Dermis microvascular lymphatic vessel endothelial cell (primary cell): Measurements from ENCODE around the gene ANKRD12. TPM values are rescaled to one million over a fixed set of nuclear protein-coding genes. Genes with fewer than 3 reads are reported as not detected.
A peak's percentile ranks its signal among the peaks of the same experiment; 100 is the strongest.

ENCODE experiments used
- DNase-seq, 2 donors: peaks; one replicate each; pipeline versions ENCODE4 v3.0.0 to v3.0.0-alpha.2; 2010; ENCODE audit warnings: low read depth in 2 of 2
- total RNA-seq: library from RNA; depleted of rRNA; stranded (reverse); fragments of >200 nt; gene quantifications from 2 replicates; pipeline ENCODE4 v1.2.1, GENCODE V29; 2014

ANKRD12 gene
- total RNA-seq, 1 donor from 2014 or later: 14.0 TPM

DNA sequence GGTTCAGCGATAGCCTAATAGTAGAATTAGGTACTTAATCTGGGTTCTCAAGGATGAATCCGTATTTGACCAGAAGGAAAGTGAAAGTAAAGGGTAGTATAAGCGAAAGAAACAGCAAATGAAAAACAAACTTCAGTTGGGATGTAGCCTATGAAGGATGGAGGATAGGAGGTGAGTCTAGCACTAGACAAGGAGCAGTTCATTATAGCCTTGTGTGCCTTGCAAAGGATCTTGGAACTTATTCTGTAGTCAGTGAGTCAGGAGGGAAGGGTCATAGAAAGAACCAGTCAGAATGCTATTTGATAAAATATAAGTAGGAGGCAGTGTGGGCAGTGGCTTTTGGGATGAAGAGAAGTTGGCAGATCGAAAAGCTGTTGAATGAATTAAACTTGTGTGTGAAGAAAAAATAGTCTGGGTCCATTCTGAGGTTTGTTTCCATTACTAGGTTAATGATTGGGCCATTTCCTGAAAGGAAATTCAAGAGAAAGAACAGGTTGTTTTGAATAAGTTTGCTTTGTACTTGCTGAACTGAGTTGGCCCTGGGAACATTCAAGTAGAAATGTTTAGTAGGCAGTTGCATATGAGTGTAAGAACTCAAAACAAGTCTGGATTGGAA lies 48.5 kb downstream of the ANKRD12 start:
- DNase-seq: peak; percentile 90 to 96

DNA sequence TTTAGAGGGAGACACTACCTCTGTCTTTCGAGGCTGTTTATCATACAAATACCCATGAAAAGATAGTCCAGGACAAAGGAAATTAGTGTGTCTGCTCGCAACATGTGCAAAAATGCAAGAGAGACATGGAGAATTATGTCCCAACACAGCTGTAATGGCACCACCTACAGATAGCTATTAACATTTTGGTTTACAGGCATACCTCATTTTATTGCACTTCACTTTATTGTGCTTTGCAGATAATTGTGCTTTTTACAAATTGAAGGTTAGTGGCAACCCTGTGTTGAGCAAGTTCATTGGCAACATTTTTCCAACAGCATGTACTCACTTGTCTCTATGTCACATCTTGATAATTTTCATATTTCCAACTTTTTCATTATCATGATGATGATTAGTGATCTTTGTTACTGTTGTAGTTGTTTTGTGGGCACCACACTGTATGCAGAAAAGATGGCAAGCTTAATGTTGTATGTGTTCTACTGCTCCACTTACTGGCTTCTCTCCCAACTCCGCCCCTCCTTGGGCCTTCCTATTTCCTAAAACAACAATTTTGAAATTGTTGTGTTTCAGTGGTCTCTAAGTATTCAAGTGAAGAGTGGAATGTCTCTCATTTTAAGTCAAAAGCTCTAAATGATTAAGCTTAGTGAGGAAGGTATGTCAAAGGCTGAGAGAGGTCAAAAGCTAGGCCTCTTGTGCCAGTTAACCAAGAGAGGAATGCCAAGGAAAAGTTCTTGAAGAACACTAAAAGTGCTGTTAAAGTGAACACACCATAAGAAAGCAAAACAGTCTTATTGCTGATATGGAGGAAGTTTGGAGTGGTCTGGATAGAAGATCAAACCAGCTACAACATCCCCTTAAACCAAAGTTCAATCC lies 52.0 kb downstream of the ANKRD12 start:
- DNase-seq: peak in 1 of 2 donors; percentile 23

DNA sequence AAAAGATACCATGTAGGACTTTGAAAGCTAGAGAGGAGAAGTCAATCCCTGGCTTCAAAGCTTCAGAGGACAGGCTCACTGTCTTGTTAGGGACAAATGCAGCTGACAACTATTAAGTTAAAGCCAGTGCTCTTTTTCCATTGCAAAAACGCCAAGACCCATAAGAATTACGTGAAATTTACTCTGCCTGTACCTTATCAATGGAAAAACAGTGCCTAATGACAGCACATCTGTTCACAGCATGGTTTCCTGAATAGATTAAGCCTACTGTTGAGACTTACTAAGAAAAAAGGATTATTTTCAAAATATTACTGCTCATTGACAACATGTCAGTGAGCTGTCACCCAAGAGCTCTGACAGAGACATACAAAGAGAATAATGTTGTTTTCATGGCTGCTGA lies 52.9 kb downstream of the ANKRD12 start:
- DNase-seq: no peak

DNA sequence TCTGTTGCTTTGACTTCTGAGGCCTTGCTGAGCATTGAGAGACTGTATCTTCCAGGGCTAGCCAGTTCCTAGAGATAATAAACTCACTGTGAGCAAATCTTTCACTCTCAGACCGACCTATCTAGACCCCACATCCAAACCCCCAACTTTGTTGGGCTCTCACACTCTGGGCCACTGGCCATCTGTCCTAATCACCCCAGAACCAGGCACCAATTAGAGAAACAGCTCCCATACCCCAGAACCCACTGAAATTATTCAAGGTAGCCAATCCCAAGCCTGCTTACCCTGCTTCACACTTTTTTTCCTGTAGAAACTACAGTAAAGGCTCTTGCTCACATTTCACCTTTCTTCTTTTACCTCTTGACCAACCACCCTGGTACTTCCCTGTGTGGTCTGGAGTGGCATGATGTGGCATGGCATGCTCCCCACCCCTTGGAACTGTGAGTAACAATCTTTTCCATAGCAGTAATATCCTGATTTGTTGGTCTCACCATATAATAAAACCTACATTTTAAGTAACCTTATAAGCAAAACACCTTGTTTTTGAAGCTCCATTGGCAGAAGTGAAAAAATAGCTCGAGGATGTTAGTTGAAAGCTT lies 55.2 kb downstream of the ANKRD12 start:
- no peak for DNase-seq

DNA sequence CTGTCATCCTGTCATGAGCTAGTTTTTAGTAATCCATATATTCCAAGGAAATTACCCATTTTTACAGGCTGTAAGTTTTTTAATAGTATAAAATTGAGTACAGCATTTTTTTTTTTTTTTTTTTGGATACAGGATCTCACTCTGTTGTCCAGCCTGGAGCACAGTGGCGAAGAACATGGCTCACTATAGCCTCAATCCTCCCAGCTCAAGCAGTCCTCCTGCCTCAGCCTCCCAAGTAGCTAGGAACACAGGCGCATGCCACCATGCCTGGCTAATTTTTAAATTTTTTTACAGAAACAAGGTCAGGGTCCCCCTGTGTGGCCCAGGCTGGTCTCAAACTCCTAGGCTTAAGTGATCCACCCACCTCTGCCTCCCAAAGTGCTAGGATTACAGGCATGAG lies 56.5 kb downstream of the ANKRD12 start:
- no peak for DNase-seq

DNA sequence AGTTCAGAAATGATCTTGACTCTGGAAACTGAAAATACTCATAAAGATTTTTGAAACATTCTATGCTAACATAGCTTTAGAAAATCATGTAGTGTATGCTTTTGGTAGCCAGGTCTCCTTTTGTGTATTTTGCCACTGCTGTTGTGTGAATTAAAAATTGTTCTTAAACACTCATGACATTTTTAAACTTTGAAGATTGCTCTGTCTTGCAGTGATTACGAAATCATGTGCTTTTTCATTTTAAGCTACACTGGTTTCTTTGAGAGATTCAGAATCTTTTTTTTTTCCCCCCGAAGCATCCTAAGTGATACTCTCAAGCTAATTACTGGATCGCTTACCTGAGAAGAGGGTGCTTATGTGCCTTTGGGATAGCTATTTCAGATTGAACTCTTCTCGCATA lies 60.0 kb downstream of the ANKRD12 start:
- DNase-seq: no peak

DNA sequence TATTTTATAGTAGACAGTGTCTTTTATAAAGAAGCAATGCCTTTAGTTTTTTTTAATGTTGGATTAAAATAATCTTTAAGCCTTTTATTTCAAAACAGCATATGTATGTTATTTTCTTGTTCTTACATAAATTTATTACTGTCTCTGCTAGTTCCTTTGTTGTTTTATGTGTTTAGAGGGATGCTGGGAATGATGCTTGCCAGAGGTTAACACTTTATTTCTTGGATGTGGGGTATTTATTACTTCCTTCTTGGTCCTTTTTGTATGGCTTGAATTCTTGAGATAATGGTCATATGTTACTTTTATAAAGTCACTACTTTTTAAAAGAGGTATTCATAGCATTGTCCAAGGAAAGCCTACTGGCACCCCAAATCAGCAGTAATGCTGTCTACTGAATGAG lies 63.1 kb downstream of the ANKRD12 start:
- no peak for DNase-seq

DNA sequence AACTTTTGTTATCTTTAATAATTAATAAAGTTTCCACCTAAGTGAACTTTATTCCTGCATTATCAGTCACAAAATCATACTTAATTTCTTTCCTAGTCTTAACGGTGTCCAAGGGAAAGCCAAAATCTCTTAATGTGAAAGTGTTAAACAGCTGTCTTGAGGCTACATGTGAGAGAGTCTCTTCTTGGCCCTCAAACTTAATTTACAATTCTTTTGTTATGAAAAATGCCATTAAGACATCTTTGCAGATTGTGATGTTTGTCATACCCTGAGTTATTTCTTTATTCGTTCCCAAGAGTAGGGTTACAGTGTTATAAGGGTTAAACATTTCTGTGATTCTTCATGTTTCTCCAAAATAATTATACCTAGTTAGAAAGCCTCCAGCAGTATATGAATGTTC lies 64.6 kb downstream of the ANKRD12 start:
- no peak for DNase-seq

DNA sequence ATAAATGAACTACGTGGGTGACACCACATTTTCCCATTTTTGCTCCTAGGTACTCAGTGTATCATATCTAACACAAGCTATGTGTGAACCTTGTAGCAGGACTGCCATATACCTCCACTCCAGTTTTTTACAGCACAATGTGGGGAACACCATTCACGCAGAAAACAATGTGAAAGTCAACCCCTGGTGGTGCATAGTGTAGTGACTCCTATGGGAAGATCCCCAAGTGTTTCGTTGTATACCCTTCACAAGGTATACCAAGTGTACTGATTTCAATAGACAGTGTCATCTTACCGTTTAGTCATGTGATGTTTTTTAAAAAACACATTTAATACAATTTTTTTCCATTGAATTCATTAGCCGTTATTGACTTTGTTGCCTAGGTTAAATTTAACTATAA lies 68.1 kb downstream of the ANKRD12 start:
- DNase-seq: no peak

DNA sequence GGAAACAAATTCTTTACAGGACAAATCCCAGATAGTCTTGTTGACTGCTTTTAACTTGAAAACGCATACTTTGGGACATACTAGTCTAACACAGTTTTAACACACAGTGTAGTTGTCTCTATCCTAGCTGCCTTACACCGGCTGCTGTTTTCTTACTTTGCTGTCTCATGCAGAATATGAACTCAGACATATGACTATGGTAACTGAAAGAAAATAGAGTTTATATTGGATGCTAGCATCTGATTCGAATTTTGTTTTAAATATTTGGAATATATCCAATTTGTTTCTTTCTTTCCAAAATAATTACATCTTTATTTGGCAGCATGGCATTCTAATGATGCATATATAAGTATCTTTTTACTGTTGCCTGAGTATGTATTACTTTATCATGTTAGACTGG lies 69.8 kb downstream of the ANKRD12 start:
- no peak for DNase-seq

DNA sequence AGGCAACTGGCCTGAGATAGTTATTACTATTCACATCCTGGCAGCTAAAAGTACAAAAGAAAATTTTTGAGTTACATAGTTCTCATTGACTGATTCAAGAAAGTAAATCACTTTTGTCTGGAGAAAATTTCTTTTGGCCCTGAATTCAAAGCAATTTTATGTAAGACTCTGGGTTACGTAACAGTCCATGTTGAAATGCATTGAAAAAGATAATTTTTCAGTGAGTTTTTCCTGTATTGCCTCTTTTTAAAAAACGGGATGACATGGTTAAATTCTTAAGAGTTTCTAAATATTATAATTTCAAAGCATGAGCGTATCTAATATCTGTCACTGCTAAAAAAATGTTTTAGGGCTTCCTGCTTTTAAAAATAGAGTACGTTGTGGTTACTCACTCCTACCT lies 72.7 kb downstream of the ANKRD12 start:
- no peak for DNase-seq

DNA sequence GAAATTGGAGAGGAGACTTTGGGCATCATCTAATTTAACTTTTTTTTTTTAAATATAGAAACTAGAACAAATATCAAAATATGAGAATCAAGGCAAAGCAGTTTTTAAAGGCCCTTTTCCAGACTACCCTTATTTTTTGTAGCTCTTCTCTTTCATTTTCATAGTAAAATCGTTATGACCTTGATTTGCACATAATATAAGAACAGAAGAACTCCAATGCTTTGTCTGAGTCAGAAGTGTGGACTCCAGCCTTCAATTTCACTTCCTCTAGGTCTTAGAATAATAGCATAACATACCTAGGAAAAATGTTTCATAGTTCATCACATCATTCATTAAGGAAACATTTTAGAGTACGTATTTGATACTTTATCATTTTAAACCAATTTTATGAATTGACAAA lies 74.4 kb downstream of the ANKRD12 start:
- DNase-seq: no peak

DNA sequence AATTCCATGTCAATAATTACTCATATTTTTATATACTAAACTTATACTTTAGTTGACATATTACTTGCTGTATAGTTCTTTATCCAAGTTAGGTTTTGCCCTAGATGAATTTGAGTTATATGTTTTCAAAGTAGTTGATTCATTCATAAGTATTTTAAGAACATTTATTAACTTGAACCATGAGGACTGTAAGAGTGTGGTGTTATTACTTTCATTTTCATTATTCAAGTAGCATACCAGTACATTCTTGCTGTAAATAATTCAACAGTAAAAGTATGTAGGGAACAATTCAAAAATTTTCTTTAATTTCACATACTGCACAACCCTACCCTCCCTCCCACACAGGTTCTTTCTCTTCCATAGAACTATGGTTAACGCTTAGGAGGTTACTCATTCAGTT lies 75.4 kb downstream of the ANKRD12 start:
- no peak for DNase-seq

DNA sequence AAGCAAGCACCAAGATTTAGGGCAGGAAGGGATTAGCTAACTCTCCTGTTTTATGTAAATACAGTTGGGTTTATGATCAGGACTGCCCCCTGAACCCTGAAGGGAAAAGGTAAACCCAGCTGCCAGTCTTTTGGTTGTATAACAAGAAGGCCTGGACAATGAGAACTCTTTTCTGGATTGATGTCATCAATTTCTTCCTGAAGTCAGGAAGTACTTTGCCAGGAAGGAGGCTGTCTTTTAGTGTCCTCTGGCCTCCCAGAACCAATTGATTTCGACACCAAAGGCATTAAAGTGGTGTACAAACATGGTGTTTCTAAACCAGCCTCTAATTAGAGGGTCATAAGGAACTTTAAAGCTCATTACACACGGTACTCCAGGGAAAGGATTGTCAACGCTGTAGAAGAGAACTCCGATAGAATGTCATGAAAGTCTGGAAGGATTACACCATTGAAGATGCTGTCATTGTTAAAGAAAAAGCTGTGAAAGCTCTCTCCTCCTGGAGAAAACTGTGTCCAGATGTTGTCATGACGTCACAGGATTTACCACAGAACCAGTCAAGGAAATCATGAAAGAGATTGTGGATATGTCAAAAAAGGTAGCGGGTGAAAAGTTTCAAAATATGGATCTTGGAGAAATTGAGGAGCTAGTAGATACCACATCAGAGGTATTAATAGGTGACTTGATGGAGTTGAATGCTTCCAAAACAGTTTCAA lies 78.8 kb downstream of the ANKRD12 start:
- DNase-seq: no peak

DNA sequence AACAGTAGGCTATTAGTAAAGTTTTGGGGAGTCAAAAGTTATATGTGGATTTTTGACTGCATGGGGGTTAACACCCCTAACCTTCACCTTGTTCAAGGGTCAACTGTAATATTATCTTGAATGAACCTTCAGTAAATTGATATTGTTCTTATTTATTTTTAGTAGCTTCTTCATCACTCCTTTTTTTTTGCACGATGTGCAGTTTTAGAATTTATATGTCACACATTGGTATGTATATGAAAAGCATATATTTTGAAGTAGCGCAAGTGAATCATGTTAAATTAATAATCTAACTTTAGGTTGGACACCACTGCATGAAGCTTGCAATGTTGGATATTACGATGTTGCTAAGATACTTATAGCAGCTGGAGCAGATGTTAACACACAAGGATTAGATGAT lies 79.9 kb downstream of the ANKRD12 start:
- no peak for DNase-seq

DNA sequence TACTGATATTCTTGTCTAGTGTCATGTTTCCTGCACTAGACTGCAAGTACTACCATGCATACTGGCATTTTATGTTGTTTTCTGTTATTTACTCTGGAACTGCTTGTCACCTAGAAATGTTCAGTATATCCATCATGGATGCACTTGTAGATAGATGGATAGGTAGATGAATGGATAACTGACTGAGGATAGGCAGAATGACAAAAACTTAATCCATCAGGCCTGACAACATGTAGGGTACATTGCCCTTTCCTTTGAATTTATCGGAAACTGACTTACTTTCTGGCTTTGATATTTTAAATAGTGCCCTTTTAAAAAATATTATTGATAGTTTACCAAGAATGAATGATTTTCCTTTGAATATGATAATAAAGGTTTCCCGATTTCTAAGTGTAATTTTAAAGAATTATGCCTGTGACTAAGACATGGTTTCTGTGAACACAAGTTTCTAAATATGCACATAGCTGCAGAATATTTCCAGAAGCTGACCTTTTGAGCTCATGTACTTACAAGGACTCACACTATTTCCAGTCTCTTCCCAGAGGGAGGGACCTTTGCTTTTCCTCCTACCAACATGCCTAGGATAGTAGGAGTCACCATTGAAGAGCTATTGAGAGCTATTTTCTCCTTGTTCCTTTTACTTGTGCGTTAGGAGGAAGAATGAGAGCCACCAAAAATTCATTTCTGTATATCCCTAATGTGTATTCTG lies 81.3 kb downstream of the ANKRD12 start:
- no peak for DNase-seq

DNA sequence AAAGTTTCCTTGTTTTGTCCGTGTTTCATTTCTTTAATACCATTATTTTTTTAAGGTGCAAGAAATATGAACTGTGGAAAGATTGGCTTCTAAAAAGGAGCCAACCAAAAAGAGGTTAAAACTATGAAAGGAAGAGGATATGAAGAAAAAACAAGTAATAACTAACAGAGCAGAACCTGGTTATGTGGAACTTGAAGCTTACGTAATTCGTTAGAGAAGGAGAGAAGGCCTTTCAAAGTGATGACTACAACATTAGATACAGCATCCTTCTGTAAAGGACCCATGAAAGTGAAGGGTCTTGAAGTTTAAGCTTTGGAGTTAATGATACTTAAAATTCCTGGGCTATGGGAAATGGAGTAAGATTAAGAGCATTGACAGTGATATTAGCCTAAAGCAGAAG lies 84.5 kb downstream of the ANKRD12 start:
- DNase-seq: no peak

DNA sequence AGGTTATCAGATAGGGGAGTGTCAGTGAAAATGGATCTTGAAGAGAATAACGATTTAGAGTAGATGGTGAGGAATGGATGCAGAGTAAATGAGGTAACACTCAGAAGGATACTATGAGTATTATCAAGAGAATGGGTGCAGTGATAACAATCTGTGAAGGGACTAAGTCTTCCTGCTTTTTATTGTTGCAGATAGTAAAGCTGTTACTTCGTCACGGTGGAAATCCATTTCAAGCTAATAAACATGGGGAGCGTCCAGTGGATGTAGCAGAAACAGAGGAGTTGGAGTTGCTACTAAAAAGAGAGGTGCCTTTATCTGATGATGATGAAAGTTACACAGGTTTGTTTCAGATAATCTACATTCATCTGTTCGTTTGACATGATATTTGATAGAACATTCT lies 85.1 kb downstream of the ANKRD12 start:
- DNase-seq: no peak

DNA sequence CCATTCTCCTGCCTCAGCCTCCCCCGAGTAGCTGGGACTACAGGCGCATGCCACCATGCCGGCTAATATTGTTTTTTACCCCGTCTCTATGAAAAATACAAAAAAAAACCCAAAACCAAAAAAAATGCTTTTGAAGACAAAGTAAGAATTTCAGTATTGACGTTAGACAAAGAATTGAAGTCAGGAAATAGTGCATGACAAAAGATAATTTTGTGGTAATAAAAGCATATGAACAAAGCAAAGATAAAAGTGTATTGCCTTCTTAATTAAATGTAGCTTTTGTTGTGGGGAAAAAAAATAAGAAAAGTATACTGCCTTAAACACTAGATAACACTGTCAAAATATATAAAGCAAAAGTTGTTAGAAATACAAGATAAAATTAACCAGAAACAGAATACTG lies 86.8 kb downstream of the ANKRD12 start:
- DNase-seq: no peak

DNA sequence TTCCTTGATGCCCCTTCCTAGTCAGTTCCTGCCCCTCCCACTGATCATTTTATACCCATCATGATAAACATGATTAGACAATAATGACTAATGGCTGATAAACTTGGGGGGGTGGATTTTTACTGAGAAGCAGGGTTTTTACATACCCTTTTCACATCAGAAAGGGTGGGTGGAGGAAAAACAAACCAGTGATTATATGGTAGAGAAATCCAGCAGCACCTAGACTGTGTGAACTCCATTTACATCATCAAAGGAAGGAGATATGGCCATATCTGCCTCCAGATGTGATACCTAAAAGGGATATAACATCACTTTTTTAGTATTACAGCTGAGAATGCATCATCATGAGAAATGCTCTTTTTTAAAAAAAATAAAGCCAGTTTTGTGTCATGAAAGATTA lies 89.9 kb downstream of the ANKRD12 start:
- no peak for DNase-seq

DNA sequence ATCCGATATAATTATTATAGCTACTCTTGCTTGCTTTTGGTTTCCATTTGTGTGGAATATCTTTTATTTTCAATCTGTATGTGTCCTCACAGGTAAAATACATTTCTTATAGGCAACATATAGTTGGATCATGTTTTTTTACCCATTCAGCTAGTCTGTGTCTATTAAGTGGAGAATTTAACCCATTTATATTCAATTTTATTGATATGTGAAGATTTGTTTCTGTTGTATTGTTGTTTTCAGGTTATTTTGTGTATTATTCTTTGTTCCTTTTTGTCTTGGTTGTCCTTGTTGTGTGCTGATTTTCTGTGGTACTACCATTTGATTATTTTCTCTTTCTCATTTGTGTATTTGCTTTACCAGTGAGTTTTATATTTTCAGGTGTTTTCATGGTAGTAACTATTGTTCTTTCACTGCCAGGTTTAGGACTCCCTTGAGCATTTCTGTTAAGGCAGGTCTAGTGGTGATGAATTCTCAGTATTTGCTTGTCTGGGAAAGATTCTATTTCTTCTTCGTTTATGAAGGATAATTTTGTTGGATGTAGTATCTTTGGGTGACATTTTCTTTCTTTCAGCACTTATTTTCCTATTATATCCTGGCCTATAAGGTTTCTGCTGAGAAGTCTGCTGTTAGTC lies 95.4 kb downstream of the ANKRD12 start:
- DNase-seq: no peak
